GM12891 (cell line): ENCODE measurements around the gene TRMT1.

Experiments
- POLR2A ChIP-seq: IDR thresholded peaks from 2 replicates; pipeline ENCODE4 v1.6.1; 2011; ENCODE audit warnings: low read depth, low read length, control low read depth
- POLR2AphosphoS5 ChIP-seq: IDR thresholded peaks from 2 replicates; pipeline ENCODE4 v1.6.1; 2011; ENCODE audit warnings: low read depth, low read length, control low read depth
- SPI1 ChIP-seq: IDR thresholded peaks from 2 replicates; pipeline ENCODE4 v1.6.1; 2011; ENCODE audit warnings: low read depth, low read length, control low read depth
- TAF1 ChIP-seq: IDR thresholded peaks from 2 replicates; pipeline ENCODE4 v1.6.1; 2011; ENCODE audit warnings: low read depth, low read length, control low read depth

GRCh38 chr19:13102416-13102665 lies 14.2 kb downstream of the TRMT1 start:
- TF ChIP-seq POLR2A (no peak), SPI1 (no peak), POLR2AphosphoS5 (no peak), TAF1 (no peak)
